ENCODE results near the gene ASPHD1.
"Not testable (repeated sequence)": the region's sequence is repeated elsewhere in the genome, so short reads cannot be mapped to it uniquely, and the experiment has no call there.

ASPHD1 gene

DNA sequence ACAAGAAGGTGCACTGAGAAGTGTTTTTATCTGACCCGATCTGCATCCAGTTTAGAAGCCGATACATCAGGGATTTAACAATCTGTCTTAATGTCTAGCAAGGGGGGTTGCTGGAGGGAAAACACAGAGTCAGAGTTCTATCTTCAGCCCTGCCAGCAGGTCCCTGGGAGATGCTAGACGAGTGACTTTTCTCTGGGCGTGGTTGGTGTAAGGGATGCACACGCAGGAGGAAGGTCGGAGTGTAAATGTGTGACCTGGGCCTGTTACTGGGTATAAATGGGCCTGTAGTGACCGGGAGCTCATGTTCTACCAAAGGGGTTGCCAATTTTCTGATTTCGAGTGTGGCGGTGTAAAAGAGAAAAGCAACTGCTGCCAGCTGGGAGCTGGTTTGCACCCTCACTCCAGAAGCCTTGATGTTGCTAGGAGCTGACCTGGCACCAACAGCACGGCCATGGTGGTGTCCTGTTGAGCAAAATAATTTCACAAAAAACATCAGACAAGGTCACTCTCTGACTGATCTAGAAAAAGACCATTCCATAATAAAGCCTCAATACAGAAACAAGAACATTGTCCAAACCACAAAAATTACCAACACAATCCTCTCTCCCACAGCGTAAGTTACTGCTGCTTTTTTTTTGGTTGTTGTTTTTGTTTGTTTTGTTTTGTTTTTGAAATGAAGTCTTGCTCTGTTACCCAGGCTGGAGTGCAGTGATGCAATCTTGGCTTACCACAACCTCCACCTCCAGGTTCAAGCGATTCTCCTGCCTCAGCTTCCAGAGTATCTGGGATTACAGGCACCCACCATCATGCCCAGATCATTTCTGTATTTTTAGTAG is 27.0 kb downstream of the ASPHD1 start:
- DNase-seq (ENCODE audit: insufficient read length, low spot score) (no peak), FAIRE-seq (no peak)

DNA sequence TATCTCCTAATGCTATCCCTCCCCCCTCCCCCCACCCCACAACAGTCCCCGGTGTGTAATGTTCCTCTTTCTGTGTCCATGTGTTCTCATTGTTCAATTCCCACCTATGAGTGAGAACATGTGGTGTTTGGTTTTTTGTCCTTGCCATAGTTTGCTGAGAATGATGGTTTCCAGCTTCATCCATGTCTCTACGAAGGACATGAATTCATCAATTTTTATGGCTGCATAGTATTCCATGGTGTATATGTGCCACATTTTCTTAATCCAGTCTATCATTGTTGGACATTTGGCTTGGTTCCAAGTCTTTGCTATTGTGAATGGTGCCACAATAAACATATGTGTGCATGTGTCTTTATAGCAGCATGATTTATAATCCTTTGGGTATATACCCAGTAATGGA is 31.5 kb downstream of the ASPHD1 start:
- FAIRE-seq; DNase-seq (ENCODE audit: insufficient read length, low spot score): not testable (repeated sequence)

DNA sequence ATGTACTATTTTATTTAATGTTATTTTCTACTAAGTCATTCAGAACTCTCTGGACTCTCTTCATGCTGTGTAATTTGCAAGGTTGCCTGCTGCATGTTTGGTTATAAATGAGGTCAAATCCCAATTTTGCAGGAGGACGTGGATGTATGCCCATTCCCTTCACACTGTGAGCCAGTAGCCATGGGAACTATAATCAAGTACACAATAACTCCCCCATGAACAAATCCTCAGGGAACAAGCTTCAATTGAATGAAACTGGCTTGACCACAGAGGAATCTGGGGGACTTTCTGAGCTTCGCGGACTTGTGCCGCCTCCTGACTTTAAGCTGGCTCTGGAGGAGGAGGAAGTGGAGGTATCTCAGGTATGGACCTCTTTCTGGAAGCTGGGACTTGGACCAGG is 40.4 kb downstream of the ASPHD1 start:
- DNase-seq (ENCODE audit: insufficient read length, low spot score), result no peak
- no peak for FAIRE-seq

DNA sequence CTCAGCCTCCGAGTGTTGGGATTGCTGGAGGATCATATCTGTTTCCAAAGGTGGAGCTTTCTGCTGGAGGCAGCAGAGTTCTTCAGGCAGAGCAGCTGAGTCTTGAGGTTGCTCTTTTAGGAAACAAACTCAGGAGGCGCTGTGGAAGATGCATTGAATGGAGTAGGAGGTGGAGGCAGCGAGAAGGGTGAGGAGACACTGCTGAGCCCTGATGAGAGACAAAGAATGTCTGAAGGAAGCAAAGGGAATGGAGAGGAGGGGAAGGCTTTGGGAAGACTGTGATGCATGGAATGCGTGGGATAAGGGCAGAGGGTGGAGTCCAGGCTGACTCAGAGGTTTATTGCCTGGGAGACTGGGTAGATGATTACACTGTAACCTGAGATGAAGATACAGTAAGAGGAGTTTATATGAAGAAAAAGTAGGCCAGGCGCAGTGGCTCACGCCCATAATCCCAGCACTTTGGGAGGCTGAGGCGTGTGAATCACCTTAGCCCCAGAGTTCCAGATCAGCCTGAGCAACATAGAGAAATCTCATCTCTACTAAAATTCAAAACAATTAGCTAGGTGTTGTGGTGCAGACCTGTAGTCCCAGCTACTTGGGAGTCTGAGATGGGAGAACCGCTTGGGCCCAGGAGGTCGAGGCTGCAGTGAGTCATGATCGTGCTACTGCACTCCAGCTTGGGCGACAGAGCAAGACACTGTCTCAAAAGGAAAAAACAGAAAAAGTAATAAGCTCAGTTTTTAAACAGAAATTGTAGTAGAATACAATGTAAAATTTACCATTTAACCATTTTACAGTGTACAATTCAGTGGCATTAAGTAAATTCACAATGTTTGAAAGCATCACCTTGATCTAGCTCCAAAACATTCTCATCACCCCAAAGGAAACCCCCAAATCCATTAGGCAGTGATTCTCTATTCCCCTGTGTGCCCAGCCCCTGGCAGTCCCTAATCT is 43.8 kb downstream of the ASPHD1 start:
- peak; percentile 94 for DNase-seq (ENCODE audit: insufficient read length, low spot score)
- FAIRE-seq, result peak; percentile 16

DNA sequence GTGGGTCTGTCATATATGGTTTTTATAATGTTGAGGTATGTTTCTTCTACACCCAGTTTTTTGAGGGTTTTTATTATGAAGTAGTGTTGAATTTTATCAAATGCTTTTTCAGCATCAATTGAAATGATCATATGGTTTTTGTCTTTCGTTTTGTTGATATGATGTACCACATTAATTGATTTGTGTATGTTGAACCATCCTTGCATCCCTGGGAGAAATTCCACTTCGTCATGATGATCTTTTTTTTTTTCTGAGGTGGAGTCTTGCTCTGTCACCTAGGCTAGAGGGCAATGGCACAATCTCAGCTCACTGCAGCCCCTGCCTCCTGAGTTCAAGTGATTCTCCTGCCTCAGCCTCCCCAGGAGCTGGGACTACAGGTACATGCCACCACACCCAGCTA is 47.6 kb downstream of the ASPHD1 start:
- no peak for FAIRE-seq

DNA sequence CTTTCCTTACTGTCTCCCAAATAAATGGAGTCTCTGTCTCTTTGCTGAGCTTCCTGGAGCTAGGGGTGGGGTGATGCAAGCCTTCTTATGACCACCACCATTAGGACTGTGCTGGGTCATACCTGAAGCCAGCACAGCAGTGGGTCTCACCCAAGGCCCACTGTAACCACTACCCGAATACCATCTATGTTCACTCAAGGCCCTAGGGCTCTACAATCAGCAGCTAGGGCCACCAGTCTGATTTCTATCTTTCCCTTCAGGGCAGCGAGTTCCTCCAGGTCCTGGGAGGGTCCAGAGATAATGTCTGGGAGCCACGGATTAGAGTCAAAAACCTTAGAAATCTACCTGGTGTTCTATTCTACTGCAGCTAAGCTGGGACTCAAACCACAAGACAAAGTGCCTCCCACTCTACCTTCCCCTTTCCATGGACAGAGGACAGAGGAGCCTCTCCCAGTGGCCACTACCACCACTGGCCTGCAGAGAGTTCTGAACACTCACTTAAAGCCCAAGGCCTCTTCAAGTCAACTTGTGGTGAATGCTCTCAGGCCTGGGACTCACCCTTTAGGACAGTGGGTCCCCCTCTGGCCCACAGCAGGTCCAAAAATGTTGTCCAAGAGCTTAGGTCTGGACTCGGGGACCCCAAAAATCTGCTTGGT is 50.6 kb downstream of the ASPHD1 start:
- DNase-seq (ENCODE audit: insufficient read length, low spot score) (no peak), FAIRE-seq (no peak)

More for the DNA sequence above, 47.6 kb downstream of the ASPHD1 start:
- DNase-seq (ENCODE audit: insufficient read length, low spot score), result no peak

DNA sequence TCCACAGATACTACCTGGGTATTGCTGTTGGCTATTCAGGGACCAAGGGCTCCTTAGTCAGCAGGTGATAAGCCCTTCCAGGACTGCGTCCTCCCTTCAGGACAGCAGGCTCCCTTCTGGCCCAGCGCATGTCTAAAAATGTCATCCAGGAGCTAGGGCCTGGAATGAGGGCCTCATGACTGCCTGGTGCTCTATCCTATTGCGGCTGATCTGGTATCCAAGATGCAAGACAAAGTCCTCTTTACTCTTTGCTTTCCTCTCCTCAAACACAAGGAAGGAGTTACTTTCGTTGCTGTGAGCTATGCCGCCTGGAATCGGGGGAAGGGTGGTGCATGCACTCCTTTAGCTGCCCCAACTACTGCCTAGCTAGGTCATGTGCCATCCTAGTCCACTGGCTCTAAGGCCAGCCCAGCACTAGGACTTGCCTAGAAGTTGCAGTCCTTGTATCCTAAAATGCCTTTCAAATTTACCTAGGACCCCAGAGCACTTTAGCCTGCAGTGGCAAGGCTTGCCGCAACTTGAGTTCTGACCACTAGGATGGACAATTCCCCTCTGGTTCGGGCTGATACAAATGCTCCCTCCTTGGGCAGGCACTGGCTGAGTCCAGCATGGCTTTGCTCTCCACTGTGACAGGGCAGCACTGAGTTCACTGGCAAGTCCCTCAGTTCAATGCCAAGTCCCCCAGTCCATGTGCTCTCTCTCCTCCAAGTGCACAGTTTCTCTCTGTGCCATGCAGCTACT is 51.5 kb downstream of the ASPHD1 start:
- FAIRE-seq (no peak), DNase-seq (ENCODE audit: insufficient read length, low spot score) (no peak)
